Stimulated activated CD8-positive, alpha-beta memory T cell treated with anti-CD3 and anti-CD28 coated beads, Interleukin-15, amount 100 ng/mL, for 4 hours (primary cell): Measurements from ENCODE around the gene ORAI2.
"Not testable (repeated sequence)": the region's sequence is repeated elsewhere in the genome, so short reads cannot be mapped to it uniquely, and the experiment has no call there.

Source experiments
- DNase-seq, 2 donors: peaks; one replicate each; pipeline ENCODE4 v3.0.0-alpha.2; 2020; ENCODE audit warnings: low read depth in 2 of 2

The ORAI2 gene

DNA sequence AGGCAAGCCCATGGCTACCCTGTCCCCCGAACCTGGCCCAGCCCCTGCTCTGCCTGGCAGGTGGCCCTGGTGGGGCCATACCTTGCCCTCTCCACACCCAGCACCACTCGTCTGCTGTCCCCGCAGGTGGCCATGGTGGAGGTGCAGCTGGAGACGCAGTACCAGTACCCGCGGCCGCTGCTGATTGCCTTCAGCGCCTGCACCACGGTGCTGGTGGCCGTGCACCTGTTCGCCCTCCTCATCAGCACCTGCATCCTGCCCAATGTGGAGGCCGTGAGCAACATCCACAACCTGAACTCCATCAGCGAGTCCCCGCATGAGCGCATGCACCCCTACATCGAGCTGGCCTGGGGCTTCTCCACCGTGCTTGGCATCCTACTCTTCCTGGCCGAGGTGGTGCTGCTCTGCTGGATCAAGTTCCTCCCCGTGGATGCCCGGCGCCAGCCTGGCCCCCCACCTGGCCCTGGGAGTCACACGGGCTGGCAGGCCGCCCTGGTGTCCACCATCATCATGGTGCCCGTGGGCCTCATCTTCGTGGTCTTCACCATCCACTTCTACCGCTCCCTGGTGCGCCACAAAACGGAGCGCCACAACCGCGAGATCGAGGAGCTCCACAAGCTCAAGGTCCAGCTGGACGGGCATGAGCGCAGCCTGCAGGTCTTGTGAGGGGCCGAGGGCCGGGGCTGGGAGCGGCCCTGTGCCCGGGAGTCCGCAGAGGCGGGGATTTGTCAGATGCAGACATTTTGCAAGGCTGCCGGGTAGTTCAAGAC lies 13.2 kb downstream of the ORAI2 start:
- DNase-seq, result no peak

DNA sequence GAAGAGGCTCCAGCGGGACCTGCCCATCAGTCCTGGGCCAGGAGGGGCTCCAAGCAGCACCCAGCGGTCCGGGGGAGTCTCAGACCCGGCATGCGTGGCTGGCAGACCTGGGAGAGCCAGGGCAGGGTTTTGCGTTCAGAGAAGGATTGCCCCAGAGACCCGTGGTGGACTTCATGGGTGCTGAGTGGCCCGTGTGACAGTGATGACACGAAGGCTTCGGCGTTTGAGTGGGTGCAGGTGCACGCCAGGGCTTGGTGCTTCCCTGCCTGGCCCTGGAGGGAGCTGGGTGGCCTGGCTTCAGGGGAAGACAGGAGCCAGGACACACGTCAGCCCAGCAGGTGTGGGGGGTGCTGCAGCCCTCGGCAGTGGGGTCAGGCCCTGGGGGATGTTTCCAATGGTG lies 13.9 kb downstream of the ORAI2 start:
- no peak for DNase-seq

DNA sequence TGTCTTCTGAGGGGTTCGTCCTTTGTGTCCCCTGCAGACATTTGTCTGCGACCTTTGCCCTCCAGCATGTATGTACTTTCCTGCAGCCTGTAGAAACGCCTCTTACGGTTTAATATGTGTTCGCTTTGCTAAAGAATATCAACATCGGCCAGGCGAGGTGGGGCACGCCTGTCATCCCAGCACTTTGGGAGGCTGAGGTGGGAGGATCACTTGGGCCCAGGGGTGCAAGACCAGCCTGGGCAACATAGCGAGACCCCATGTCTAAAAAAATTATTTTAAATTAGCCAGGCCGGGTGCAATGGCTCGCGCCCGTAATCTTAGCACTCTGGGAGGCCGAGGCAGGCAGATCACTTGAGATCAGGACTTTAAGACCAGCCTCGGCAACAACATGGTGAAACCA lies 15.8 kb downstream of the ORAI2 start:
- DNase-seq, result no peak

DNA sequence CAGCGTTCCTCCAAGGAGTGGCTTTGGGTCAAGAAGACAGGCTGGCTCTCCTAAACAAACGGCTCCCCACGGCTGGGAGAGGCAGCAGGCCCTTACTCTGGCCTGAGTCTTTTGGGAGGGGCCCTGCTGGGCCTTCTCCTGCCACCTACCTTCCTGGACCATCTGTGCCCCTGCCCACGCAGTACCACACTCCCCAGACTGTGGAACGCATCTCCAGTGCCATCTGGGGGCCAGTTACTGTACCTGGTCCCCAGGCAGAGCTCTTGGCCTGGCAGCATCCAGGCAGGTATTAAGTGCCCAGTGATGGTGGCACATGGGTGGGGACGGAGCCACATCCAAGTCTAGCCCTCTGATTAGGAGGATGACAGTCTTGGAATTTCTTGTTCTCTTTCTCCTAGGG lies 16.9 kb downstream of the ORAI2 start:
- DNase-seq, result peak in 1 of 2 donors; percentile 23

DNA sequence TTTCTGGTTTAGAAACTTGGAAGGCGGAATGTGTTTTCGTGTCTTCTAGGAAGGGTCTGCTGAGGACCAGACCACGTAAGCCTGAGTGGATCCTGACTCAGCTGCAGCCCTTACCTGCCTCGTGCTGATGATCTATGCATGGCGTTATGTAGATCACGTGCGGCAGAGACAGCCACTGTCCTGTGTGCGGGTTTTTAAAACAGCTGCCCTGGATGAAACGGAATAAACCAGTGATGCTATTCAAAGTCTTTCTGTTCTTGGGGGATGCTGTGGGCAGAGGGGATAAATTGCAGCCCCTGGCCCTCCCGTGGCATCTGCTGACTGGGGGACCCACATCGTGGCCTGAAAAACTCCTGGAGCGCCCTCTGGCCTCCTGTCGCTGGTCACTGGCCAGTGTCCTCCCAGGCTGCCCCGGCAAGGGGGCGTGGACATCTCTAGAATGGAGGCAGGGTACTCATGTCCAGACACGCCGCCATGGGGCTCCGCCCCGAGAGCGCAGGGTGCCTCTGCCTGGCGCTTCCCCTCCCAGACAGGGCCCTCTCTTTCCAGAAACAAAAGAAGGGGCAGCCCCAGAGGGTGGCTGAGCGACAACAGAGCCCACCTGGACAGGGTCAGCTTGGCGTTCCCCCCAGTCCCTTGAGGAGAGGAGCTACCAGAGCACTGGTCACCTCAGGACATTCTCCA lies 18.1 kb downstream of the ORAI2 start:
- DNase-seq, result no peak

DNA sequence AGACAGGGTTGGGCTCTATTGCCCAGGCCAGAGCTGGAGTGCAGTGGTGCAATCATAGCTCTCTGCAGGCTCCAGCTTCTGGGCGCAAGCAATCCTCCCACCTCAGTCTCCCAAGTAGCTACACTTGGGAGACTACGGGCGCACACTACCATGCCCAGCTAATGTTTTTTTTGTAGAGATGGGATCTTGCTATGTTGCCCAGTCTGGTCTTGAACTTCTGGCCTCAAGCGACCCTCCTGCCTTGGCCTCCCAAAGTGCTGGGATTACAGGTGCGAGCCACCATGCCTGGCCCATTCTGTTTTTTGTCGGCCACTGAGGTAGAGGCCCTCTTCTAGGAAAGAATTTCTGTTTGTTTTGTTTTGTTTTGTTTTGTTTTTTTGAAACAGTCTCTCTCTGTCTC lies 19.1 kb downstream of the ORAI2 start:
- no peak for DNase-seq

DNA sequence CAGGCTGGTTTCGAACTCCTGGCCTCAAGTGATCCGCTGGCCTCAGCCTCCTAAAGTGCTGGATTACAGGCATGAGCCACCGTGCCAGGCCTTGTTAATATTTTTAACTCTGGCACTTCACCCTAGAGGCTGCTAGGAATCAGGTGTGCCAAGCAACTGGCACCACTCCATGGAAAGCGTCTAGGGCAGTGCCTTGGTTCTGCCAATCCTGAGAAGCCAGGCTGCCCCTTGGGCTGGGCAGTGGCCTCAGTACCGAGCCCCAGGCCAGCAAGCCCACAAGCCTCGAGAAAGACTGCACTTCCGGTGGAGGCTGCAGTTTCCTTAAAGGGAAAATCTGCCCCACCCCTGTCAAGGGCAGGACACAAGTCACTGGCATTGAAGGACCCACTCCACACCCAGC lies 19.9 kb downstream of the ORAI2 start:
- no peak for DNase-seq

DNA sequence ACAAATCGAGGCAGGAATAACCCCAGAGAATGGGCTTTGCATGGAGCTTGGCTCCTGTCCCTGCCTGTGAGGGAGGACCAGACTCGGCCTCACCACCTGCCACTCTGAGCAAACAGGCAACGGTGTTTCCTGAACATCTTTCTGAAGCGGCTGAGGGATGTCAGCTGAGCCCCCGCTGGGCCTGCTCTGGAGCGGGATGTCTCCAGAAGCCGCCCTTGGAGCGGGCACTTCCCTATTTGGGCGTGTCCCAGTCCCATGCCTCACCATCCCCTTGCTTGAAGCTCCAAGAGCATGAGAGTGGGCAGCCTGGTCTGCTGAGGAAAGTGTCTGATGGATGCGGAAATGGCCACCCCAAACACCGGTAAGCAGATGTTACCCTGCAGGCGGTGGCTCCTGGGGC lies 21.1 kb downstream of the ORAI2 start:
- no peak for DNase-seq

DNA sequence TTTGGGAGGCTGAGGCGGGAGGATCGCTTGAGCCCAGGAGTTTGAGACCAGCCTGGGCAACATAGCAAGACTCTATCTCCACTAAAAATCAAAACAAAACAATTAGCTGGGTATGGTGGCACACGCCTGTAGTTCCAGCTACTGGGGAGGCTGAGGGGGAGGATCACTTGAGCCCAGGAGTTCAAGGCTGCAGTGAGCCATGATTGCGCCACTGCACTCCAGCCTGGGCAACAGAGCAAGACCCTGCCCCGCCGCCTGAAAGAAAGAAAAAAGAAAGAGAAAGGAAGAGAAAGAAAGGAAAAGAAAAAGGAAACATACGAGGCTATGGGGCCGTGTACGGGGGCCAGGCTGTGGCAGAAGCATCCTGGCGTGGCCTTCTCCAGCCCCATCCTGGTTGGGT lies 21.6 kb downstream of the ORAI2 start:
- not testable (repeated sequence) for DNase-seq

DNA sequence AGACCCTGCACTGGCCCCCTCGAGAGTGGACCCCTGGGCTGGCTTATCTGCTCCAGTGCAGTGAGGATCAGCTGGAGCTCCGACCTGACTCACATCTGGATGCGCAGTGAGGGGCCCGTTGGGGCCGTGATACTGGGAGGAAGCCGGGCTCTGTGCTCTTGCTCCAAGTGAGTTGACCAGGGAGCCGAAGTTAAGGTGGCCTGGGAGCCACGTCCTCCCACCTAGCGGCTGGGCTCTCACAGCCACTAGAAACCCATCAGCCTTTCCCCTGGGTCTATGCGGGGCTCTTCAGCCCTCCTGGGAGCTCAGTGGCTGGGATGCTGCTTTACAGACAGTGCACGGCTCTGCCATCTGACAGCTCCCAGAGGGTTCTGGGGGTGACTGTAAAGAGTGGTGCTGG lies 22.2 kb downstream of the ORAI2 start:
- DNase-seq, result no peak

DNA sequence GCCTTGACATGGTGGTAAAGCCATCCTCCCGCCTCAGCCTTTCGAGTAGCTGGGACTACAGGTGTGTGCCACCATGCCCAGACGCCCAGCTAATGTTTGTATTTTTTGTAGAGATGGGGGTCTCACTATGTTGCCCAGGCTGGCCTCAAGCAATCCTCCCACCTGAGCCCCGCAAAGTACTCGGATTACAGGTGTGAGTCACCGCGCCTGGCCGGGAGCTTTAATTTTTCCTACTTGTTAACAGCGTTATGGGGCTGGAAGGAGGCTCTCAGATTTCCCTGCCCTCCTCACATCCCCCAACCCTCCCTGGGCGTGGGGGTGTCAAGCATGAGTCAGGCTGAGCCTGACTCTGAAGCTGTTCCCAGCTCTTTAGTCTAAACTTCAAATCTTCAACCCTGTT lies 23.0 kb downstream of the ORAI2 start:
- DNase-seq, result no peak

DNA sequence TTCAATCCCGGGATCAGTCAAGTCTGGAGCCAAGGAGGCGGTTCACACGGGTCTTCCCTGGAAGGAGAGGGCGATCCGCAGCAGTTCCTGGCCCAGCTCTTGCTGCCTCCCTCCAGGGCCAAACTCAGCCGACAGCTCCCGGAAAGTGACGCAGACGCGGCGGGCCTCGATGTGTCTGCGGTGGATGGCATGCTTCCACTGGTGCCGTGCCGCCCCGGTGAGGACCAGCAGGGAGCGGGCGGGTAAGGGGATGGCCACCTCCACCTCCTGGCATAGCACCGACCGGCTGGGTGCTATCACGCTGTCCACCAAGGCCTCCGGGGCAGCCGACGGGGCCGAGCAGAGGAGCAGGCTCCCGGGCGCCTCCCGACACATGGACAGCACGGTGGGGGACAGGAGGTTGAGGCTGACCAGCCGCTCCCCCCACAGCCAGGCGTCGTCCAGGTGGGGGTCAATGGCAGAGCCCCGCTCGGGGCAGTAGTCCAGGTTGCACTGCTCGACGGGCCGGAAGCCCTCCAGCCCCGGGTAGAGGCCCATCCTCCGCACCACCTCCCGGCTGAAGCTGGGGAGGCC lies 24.1 kb downstream of the ORAI2 start:
- DNase-seq, result no peak

DNA sequence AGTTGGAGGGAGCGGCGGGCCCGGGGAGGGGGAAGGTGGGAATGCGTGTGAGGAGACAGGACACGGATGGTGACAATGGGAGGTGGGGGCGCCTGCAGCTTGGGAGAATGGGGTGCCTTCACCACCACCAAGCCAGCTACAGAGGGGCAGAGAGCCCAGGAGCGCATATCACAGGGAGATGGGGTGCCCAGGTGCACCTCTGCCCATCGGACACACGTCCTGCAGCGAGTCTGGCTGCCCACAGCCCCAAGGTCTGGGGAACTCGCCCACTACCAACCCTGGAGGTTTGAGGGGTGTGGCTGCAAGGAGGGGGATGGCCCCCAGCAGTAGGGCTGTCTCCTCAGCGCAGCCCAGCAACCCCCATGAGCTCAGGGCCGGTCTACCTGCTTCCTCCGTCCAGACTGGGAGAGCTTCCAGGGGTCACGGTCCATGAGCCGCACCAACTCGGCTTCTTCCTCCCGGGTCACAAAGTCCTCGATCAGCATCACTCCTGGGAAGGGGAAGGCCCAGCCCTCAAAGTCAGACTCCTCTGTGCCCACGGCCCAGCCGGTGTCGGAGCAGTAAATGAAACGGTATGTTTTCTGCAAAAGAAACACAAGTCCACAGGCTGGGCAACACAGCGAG lies 26.0 kb downstream of the ORAI2 start:
- DNase-seq, result no peak

DNA sequence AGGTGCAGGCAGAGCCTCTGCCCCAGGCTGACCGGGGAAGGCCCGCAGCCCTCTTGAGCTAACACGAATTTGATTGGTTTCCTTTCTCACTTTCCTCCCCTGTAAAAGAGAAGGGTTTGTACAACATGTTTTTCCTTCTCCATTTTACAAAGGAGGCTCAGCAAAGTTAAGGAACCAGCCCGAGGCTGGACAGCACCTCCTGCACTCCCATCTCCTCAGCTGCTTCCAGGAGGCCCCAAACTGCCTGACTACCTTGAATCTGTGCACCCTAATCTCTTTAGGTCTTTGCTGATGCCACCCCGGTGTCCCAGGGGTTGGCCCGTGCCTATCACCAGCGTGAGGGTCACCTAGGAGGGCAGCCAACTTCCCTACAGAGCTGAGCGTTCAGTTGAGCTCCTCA lies 27.1 kb downstream of the ORAI2 start:
- DNase-seq, result no peak

DNA sequence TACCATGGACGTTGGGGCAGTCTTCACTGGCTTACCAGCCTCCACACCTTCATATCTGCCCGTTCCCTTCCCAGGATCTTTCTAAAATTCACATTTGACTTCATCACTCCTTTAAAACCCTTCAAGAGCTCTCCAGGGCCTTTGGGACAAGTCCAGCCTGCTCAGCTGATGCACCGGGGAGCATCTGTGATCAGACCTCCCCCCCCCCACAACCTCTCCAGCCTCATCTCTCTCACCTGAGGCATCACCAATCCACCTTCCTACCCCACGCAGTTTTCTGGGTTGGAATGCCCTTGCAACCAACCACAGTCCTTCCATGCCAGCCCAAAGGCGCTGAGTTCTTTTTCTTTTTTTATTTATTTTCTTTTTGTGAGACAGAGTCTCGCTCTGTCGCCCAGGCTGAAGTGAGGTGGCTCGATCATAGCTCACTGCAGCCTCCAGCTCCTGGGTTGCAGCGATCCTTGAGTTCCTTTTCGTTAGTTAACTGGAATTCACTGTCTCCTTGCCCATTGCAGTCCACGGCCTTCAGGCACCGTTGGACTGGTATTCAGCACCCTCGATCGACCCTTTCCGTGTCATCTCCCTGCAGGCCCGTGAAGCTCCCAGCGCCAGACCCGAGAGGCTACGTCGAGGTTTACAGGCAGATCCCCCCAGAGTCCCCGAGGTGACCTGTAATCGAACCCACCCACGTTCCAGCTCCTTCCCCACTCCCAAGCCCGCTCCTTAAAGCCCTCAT lies 30.6 kb downstream of the ORAI2 start:
- no peak for DNase-seq

DNA sequence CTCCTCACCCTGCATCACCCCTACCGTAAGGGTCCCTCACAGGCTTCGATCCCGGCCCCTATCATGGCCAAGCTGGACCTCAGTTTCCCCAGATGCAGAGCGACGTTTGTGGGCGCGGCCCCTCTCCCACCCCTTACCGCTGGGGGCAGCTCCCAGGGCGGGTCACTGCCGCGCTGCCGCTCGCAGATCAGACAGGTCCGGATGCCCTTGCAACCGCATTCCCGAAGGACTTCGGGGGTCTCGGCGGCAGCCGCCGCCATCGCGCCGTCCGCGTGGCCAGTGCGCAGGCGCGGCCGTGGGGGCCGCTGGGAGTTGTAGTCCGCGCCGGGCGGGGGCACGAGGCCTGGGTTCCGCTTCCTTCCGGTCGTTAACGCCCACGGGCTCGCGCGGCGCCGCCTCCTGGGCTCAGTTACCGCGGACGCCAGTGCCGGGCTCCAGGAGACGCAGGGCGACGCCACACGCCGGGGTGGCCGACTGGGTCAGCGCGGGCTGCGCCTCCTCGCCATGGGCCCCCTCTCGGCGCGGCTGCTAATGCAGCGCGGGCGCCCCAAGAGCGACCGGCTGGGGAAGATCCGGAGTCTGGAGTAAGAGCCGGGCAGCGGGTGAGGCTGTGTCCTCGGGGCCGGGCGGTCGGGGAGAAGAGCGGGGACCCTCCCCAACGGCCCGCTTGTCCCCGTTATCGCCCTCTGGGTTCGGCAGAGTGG lies 31.4 kb downstream of the ORAI2 start, which contains the start of the genes ALKBH4 and LRWD1:
ALKBH4 (minus strand) TSS at position 287 of the 704 bp plus-strand sequence; CDS start at position 260, 27 bp downstream.
LRWD1 (plus strand) TSS at position 408 of the 704 bp plus-strand sequence; CDS start at position 505, 97 bp downstream.
- DNase-seq, result peak; percentile 85 to 89

DNA sequence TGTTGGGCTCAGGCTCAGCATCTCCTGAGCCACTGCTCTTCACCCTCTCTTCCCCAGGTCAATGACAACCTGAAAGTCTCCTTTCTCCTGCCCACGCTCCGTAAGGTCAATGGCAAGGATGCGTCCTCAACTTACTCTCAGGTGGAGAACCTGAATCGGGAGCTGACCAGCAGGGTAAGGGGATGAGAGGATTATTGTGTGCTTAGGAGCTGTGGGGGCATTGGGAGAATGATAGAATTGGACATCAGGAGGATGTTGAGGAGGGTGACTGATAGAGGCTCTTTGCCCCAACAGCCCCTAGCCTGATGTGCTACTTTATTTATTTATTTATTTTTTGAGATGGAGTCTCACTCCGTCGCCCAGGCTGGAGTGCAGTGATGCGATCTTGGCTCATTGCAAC lies 32.7 kb downstream of the ORAI2 start:
- DNase-seq, result no peak

DNA sequence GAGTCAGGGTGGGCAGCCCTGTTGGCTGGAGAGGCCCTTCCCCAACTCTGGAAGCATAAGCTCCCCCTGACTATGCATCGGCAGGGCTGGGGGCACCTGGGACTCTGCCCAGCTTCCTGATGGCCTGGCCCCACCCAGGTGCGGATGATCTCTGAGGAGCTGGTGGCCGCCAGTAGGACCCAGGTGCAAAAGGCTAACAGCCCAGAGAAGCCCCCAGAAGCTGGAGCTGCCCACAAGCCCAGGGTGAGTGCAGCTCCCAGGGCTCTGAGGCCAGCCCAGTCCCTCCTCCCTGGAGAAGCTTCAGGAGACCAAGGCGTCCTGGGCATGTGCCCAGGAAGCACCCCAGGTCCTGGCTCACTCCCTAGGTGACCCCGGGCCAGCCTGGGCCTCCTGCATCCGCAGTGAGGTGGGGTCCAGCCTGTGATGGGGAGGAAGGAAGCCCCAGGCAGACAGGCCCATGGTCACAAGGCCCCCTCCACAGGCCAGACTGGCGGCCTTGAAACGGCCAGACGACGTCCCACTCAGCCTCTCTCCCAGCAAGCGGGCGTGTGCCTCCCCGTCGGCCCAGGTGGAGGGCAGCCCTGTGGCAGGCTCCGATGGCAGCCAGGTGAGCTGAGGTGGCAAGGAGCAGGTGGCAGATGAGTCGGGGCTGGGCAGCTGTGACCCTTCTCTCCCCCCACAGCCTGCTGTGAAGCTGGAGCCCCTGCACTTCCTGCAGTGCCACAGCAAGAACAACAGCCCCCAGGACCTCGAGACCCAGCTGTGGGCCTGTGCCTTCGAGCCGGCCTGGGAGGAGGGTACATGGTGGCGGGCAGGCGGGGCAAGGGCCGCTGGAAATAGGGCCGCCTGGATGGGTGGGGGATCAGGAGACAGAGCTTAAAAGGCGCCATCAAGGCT lies 34.5 kb downstream of the ORAI2 start:
- no peak for DNase-seq

DNA sequence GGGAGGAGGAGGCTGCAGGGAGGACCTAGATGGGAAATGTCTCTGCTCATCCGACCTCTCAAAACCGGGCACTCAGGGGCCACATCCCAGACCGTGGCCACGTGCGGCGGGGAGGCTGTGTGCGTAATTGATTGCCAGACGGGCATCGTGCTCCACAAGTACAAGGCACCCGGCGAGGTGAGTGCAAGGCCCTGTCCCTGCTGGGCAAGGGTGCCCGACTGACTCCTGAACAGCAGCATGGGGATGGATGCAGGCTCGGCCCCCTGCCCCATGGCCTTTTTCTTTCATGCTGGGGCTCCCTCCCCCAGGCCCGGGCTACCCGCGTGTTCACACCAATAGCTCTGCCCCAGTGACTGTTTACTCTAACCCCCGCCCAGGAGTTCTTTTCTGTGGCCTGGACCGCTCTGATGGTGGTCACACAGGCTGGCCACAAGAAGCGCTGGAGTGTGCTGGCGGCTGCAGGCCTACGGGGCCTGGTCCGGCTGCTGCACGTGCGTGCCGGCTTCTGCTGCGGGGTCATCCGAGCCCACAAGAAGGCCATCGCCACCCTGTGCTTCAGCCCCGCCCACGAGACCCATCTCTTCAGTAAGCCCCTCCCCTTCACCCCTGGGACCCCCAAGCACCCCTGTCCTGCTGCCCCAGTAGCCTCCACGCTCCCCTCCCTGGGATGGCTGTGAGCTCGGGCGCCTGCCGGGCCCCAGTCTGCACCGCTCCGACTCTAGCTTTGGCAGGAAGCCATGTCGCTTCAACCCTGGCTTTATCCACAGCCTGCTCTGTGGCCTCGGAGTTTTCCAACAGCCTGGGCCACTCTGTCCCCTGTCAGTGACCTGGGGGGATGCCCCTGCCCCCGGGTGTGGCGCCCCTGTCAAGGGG lies 35.3 kb downstream of the ORAI2 start:
- DNase-seq, result no peak
